Glomerular visceral epithelial cell (primary cell): ENCODE measurements around the gene NEO1.

Experiments
- DNase-seq: peaks from one replicate; pipeline ENCODE4 v3.0.0-alpha.2; 2016; ENCODE audit errors: extremely low spot score

NEO1 gene

DNA sequence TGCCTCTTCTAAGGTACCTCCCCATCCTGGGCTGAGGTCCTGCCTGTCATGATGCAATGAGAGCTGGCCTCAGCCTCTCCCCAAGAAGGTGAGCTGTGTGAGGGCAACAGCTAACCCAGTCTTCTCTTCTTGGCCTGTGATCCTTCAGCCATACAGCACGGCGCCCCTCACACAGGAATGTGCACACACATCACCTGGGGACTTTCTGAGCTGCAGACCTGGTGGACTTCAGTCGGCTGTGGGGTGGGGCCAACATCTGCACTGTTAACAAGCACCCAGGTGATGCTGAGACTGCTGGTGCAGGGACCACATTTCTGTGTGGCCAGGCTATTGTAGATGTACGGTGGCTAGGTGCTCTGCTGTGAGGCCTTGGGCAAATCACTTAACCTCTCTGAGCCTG, 302.0 kb downstream of the NEO1 start:
- no peak for DNase-seq
